Measurements from ENCODE around the gene APOE. TPM values are rescaled to one million over a fixed set of nuclear protein-coding genes. Genes with fewer than 3 reads are reported as not detected.
"Not testable (repeated sequence)": the region's sequence is repeated elsewhere in the genome, so short reads cannot be mapped to it uniquely, and the experiment has no call there.

Gene APOE
- polyA plus RNA-seq, 4 donors: 261 to 604 (median 299) TPM

DNA sequence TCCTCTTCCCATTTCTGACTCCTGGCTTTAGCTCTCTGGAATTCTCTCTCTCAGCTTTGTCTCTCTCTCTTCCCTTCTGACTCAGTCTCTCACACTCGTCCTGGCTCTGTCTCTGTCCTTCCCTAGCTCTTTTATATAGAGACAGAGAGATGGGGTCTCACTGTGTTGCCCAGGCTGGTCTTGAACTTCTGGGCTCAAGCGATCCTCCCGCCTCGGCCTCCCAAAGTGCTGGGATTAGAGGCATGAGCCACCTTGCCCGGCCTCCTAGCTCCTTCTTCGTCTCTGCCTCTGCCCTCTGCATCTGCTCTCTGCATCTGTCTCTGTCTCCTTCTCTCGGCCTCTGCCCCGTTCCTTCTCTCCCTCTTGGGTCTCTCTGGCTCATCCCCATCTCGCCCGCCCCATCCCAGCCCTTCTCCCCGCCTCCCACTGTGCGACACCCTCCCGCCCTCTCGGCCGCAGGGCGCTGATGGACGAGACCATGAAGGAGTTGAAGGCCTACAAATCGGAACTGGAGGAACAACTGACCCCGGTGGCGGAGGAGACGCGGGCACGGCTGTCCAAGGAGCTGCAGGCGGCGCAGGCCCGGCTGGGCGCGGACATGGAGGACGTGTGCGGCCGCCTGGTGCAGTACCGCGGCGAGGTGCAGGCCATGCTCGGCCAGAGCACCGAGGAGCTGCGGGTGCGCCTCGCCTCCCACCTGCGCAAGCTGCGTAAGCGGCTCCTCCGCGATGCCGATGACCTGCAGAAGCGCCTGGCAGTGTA is 2.7 kb downstream of the APOE start:
- no peak for DNase-seq (ENCODE audit: low read depth in 4 of 4, low spot score in 3 of 4)

DNA sequence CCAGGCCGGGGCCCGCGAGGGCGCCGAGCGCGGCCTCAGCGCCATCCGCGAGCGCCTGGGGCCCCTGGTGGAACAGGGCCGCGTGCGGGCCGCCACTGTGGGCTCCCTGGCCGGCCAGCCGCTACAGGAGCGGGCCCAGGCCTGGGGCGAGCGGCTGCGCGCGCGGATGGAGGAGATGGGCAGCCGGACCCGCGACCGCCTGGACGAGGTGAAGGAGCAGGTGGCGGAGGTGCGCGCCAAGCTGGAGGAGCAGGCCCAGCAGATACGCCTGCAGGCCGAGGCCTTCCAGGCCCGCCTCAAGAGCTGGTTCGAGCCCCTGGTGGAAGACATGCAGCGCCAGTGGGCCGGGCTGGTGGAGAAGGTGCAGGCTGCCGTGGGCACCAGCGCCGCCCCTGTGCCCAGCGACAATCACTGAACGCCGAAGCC is 3.3 kb downstream of the APOE start:
- no peak for DNase-seq (ENCODE audit: low read depth in 4 of 4, low spot score in 3 of 4)

DNA sequence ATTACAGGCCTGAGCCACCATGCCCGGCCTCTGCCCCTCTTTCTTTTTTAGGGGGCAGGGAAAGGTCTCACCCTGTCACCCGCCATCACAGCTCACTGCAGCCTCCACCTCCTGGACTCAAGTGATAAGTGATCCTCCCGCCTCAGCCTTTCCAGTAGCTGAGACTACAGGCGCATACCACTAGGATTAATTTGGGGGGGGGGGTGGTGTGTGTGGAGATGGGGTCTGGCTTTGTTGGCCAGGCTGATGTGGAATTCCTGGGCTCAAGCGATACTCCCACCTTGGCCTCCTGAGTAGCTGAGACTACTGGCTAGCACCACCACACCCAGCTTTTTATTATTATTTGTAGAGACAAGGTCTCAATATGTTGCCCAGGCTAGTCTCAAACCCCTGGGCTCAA is 4.2 kb downstream of the APOE start:
- no peak for DNase-seq (ENCODE audit: low read depth in 4 of 4, low spot score in 3 of 4)

DNA sequence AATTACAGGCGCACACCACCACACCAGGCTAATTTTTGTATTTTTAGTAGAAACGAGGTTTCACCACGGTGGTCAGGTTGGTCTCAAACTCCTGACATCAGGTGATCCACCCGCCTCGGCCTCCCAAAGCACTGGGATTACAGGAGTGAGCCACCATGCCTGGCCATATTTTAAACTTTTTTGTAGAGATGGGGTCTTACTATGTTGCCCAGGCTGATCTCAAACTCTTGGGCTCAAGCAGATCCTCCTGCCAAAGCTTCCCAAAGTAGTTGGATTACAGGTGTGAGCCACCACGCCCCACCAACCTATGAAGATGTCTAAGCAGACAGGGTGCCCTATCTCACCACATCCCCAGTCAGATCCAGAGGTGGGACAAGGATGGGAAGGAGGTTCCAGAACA is 6.3 kb downstream of the APOE start:
- DNase-seq (ENCODE audit: low read depth in 4 of 4, low spot score in 3 of 4): not testable (repeated sequence)

DNA sequence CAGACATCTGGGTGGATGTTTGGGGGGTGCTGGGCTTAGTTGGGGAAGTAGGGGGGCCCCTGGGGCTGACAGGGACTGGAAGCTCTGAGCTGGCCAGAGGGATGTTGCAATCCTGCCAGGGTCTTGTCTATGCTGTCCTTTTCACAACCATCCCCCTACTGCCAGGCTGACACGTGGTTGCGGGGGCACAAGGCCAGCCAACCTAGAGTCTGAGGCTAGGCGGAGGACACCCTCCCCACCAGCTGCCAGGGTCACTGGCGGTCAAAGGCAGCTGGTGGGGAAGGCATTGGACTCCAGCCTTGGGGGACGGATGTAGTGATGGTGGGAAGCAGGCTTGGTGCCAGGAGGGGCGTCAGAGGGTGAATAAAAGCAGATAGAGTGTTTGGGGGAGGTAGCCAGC is 7.3 kb downstream of the APOE start:
- no peak for DNase-seq (ENCODE audit: low read depth in 4 of 4, low spot score in 3 of 4)

DNA sequence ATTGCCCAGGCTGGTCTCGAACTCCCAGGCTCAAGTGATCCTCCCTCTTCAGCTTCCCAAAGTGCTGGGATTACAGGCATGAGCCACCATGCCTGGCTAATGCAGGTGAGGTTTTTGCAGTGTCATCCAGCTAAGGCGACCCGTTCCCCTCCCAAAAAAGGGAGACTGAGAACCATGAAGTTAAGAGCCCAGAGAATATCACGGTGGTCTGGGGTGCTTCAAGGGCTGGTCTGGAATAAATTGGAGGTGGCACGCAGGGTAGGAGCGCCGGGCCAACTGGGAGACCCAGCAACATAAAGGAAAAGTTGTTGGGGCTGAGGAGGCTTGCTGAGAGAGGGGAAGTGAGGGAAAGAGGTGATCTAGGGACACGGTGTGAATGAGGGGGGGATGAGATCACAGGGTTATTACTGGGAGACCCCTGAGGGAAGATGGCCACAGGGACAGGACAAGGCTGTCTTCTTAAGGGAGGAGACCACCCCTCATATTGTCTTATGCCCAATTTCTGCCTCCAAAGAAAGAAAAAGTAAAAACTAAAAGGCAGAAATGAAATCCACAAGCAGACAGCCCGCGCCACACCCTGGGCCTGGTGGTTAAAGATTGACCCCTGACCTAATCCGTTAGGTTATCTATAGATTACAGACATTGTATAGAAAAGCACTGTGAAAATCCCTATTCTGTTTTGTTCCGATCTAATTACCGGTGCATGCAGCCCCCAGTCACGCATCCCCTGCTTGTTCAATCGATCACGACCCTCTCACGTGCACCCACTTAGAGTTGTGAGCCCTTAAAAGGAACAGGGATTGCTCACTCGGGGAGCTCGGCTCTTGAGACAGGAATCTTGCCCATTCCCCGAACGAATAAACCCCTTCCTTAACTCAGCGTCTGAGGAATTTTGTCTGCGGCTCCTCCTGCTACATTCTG is 8.2 kb downstream of the APOE start:
- not testable (repeated sequence) for DNase-seq (ENCODE audit: low read depth in 4 of 4, low spot score in 3 of 4)

DNA sequence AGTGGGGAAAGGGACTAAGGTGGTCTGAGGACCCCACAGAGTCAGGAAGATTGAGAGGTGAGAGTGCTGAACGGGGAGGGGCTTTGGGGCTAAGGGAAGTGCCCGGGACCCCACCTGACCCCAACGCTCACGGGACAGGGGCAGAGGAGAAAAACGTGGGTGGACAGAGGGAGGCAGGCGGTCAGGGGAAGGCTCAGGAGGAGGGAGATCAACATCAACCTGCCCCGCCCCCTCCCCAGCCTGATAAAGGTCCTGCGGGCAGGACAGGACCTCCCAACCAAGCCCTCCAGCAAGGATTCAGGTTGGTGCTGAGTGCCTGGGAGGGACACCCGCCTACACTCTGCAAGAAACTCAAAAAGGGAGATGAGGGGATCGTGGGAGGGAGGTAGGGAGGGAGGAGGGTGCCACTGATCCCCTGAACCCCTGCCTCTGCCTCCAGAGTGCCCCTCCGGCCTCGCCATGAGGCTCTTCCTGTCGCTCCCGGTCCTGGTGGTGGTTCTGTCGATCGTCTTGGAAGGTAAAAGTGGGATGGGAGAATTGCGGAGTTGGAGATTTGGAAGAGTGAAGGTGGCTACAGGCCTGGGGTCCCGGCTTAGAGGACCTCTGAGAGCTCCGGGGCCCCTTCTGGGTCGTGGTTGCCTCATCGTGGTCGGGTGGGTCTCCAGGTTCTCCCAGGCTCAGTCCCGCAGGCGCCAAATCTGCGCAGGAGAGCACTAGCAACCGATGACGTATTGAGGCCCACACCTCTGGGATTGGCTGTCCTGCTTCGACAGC is 9.0 kb downstream of the APOE start, which contains the start of gene APOC1:
TSS of gene APOC1 (plus strand) at position 176 of the 774 bp plus-strand sequence. CDS start at position 460, 284 bp downstream.
- peak; percentile 82 to 90 (median 86) for DNase-seq (ENCODE audit: low read depth in 4 of 4, low spot score in 3 of 4)

DNA sequence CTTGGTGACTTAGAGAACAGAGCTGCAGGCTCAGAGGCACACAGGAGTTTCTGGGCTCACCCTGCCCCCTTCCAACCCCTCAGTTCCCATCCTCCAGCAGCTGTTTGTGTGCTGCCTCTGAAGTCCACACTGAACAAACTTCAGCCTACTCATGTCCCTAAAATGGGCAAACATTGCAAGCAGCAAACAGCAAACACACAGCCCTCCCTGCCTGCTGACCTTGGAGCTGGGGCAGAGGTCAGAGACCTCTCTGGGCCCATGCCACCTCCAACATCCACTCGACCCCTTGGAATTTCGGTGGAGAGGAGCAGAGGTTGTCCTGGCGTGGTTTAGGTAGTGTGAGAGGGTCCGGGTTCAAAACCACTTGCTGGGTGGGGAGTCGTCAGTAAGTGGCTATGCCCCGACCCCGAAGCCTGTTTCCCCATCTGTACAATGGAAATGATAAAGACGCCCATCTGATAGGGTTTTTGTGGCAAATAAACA is 18.7 kb downstream of the APOE start:
- DNase-seq (ENCODE audit: low read depth in 4 of 4, low spot score in 3 of 4): no peak

DNA sequence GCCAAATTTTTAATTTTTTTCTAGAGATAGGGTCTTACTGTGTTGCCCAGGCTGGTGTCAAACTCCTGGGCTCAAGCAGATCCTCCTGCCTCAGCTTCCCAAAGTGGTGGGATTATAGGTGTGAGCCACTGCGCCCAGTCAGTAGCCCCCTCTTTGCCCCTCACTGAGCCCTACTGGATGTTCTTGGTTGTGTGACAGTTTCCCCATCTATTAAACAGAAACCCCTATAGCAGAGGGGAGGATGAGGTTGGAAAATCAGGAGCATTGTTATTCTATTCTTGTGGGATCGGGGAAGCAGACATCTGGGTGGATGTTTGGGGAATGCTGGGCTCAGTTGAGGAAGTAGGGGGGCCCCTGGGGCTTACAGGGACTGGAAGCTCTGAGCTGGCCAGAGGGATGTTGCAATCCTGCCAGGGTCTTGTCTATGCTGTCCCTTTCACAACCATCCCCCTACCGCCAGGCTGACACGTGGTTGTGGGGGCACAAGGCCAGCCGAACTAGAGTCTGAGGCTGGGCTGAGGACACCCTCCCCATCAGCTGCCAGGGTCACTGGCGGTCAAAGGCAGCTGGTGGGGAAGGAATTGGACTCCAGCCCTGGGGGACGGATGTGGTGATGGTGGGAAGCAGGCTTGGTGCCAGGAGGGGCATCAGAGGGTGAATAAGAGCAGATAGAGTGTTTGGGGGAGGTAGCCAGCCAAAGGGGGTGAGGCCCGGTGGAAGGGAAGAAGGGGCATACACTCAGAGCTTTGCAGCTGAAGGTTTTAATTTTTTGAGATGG is 19.7 kb downstream of the APOE start:
- no peak for DNase-seq (ENCODE audit: low read depth in 4 of 4, low spot score in 3 of 4)

DNA sequence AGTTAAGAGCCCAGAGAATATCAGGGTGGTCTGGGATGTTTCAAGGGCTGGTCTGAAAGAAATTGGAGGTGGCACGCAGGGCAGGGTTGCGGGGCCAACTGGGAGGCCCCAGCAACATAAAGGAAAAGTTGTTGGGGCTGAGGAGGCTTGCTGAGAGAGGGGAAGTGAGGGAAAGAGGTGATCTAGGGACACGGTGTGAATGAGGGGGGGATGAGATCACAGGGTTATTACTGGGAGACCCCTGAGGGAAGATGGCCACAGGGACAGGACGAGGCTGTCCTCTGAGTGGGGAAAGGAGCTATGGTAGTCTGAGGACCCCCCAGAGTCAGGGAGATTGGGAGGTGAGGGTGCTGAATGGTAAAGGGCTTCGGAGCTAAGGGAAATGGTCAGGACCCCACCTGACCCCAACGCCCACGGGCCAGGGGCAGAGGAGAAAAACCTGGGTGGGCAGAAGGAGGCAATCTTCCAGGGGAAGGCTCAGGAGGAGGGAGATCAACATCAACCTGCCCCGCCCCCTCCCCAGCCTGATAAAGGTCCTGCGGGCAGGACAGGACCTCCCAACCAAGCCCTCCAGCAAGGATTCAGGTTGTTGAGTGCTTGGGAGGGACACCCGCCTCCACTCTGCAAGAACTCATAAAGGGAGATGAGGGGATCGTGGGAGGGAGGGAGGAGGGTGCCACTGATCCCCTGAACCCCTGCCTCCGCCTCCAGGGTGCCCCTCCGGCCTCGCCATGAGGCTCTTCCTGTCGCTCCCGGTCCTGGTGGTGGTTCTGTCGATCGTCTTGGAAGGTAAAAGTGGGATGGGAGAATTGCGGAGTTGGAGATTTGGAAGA is 20.9 kb downstream of the APOE start:
- not testable (repeated sequence) for DNase-seq (ENCODE audit: low read depth in 4 of 4, low spot score in 3 of 4)

DNA sequence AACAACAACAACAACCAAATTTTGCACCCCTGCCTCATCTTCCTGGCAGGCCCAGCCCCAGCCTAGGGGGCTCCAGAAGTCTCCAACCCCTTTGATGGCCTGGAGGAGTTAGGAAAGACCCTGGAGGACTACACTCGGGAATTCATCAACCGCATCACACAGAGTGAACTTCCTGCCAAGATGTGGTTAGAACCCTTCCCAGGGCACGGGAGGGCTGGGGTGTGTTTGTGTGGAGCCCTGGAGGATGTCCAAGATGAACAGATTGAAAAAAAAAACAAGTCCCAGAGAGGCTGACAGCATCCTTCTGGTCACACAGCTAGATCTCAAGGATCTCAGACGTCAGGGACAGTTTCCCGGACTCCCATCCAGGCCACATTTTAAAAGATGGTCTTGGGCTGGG is 22.1 kb downstream of the APOE start:
- no peak for DNase-seq (ENCODE audit: low read depth in 4 of 4, low spot score in 3 of 4)

DNA sequence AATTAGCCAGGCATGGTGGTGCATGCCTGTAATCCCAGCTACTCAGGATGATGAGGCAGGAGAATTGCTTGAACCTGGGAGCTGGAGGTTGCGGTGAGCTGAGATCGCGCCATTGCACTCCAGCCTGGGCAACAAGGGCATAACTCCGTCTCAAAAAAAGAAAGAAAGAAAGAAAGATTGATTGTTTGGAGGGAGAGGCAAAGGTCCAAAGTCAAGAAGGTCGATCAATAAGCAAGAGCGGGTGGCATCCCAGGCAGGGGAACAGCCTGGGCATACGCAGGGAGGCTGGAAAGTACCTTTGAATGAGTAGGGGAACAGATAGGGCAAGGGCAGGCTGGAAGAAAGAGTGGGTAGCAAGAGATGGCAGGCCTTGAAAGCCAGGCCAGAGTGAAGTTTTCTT is 24.5 kb downstream of the APOE start:
- DNase-seq (ENCODE audit: low read depth in 4 of 4, low spot score in 3 of 4): no peak

DNA sequence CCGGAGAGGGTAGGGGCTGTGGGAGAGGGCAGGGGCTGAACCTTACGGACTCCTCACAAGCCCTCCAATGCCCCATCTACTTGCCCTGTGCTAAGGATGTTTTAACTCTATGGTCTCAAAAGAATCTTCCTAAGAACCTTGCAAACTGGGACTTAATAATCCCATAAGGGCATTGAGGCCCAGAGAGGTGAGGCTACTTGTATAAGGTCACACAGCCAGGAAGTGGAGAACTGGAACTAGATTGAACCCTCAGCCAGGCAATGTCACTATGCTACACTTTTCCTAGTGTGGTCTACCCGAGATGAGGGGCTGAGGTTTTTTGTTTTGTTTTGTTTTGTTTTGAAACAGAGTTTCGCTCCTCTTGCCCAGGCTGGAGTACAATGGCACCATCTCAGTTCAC is 25.9 kb downstream of the APOE start:
- no peak for DNase-seq (ENCODE audit: low read depth in 4 of 4, low spot score in 3 of 4)

DNA sequence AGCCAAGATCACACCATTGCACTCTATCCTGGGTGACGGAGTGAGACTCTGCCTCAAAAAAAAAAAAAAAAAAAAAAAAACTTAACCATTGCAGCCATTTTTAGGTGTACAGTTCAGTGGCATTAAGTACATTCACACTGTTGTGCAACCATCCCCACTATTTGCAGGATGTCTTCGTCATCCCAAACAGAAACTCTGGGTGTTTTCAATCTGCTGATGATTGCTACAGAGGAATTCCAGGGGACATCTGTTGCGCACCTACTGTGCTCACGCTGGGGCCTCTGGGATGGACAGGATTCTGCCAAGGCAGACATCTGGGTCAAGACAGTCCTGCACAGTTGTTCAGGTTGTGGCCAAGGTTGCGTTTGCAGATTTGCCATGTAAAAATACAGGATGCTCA is 34.1 kb downstream of the APOE start:
- DNase-seq (ENCODE audit: low read depth in 4 of 4, low spot score in 3 of 4): no peak

DNA sequence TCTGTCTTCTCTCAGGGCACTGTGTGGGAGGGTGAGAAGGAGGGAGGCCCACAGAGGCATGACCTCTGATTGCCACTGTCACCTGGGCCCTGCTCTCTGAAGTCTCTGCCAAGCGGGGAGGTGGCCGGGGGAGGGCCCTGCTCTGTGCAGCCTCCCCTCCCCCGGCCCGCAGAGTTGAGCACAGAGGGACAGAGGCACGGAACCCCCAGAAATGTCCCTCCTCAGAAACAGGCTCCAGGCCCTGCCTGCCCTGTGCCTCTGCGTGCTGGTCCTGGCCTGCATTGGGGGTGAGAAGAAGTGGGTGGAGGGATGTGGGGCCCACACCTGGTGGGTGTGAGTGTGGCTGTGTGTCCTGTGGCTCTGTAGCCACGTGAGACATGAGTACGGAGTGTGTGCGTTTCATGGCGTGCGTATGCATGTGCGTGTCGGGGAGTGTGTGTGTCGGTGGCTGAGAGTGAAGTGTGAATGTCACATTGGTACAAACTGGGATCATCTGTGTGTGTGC is 36.5 kb downstream of the APOE start, which contains the start of gene APOC4:
TSS of gene APOC4 (plus strand) at position 171 of the 505 bp plus-strand sequence. CDS start at position 212, 41 bp downstream.
- no peak for DNase-seq (ENCODE audit: low read depth in 4 of 4, low spot score in 3 of 4)

DNA sequence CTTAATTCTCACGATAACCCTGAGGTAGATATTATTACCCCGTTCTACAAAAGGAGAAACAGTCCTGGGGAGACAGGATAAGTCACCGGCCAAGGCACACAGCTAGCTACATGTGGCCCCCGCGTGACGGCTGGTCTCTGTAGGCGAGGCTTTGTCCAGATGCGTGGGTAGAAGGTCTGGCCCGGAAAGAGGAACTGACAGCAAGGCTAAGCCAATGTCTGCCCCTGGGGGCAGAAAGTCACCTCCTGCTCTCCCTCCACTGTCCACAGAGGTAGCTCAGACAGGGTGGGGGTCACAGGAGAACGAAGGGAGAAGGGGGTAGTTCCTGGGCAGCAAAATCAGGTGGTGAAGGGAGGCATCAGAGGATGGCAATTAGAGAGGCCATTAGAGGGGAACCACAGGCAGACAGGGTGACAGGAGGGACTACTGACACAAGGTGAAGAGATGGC is 38.2 kb downstream of the APOE start:
- DNase-seq (ENCODE audit: low read depth in 4 of 4, low spot score in 3 of 4): no peak

DNA sequence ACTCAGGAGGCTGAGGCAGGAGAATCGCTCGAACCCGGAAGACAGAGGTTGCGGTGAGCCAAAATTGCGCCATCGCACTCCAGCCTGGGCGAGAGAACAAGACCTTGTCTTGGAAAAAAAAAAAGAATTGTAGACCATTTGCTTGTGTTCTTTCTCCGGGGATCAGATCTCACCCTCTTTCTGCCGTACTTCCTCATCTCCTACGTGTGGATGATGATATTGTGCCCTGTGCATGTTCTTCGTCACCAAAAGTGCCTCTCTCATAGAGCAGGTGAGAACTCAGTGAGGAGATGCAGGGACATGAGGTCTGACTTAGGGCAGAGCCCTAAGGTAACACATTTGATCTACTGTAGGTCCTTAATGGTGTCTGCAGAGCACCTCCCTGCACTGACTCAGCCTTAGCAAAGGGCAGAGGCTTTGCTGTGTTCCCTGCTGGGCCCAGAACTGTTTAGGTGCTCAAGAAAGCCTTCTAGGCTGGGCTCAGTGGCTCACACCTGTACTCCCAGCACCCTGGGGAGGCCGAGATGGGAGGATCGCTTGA is 41.5 kb downstream of the APOE start:
- no peak for DNase-seq (ENCODE audit: low read depth in 4 of 4, low spot score in 3 of 4)

DNA sequence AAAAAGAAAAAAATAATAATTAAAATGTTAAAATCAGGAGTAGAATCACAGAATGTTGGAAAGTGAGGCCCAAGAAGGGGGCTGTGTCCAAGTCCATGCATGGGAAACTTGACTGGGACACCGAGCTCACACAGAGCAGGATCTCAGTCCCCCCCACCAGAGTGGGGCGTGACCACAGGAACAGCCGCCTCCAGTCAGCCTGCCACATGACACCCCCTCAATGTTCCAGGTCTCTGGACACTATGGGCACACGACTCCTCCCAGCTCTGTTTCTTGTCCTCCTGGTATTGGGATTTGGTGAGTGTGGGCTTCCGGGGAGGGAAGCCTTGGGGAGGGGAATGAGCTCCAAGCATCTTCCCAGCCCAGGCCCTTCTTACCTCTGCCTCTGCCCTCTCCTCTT is 42.6 kb downstream of the APOE start:
- DNase-seq (ENCODE audit: low read depth in 4 of 4, low spot score in 3 of 4): no peak

All from right renal pelvis (tissue), 4 donors.